T-helper 2 cell treated with Interferon-gamma antibody and Interleukin-4, amounts not matched to agents 5 μg/mL and 100 μg/mL, for 36 hours (primary cell): ENCODE results near the gene IFNLR1.

Experiments used
- DNase-seq: peaks from one replicate; pipeline ENCODE4 v3.0.0; 2021; ENCODE audit warnings: low spot score
- H3K27ac Mint-ChIP-seq: one replicate; pipeline ENCODE4 v1.8.0; 2021; ENCODE audit warnings: mild to moderate bottlenecking, mixed read lengths
- H3K27me3 Mint-ChIP-seq: one replicate; pipeline ENCODE4 v1.8.0; 2021; ENCODE audit warnings: low read depth, mixed read lengths
- H3K36me3 Mint-ChIP-seq: one replicate; pipeline ENCODE4 v1.8.0; 2021; ENCODE audit warnings: low read depth, mixed read lengths
- H3K4me1 Mint-ChIP-seq: one replicate; pipeline ENCODE4 v1.8.0; 2021; ENCODE audit warnings: low read depth, mixed read lengths
- H3K4me3 Mint-ChIP-seq: one replicate; pipeline ENCODE4 v1.8.0; 2022; ENCODE audit warnings: mild to moderate bottlenecking, moderate library complexity, mixed read lengths
- H3K9me3 Mint-ChIP-seq: one replicate; pipeline ENCODE4 v1.8.0; 2021; ENCODE audit warnings: mixed read lengths

IFNLR1 gene

DNA sequence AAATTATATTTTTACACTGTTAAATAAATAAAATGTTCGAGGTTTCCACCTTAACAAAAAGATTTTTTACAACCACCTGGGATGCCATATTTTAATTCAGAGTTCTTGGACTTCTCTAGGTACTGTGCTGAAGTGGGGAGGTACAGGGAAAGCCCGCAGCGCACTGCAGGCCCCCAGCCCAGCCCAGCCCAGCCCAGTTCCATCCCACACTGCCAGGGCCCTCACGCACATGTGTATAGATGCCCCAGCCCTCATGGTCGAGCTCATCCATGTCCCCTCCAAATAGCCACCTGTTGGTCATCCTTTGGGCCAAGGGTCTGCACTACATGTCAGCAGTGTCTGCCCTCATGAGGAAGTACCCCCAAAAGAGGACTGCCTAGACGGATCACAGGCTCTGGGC, 63.5 kb downstream of the IFNLR1 start:
- Mint-ChIP-seq H3K9me3 (no peaks in the 10 kb centered on the region), H3K36me3 (no peaks in the 10 kb centered on the region), H3K4me3 (no peak overlapping the region), H3K27ac (no peak overlapping the region), H3K4me1 (no peaks in the 10 kb centered on the region), H3K27me3 (no peaks in the 10 kb centered on the region)
- no peak for DNase-seq

- Mint-ChIP-seq H3K27ac (no peak overlapping the region), H3K9me3 (no peaks in the 10 kb centered on the region), H3K4me3 (no peak overlapping the region), H3K27me3 (peaks cover under 1% of the 10 kb centered on the region), H3K4me1 (no peaks in the 10 kb centered on the region), H3K36me3 (no peaks in the 10 kb centered on the region)
- DNase-seq = no peak
Measured at GRCh38 chr1:24122776-24123175, 64.3 kb downstream of the IFNLR1 start.

GRCh38 chr1:24121406-24121805, 65.7 kb downstream of the IFNLR1 start:
- peaks cover 3% of the 10 kb centered on the region for H3K27me3 Mint-ChIP-seq
- no peaks in the 10 kb centered on the region for H3K4me1 Mint-ChIP-seq
- H3K9me3 Mint-ChIP-seq = no peaks in the 10 kb centered on the region
- no peak overlapping the region for H3K4me3 Mint-ChIP-seq
- H3K27ac Mint-ChIP-seq = no peak overlapping the region
- DNase-seq = no peak
- H3K36me3 Mint-ChIP-seq = no peaks in the 10 kb centered on the region

- DNase-seq = no peak
- no peaks in the 10 kb centered on the region for H3K4me1 Mint-ChIP-seq
- H3K27ac Mint-ChIP-seq = no peak overlapping the region
- H3K36me3 Mint-ChIP-seq = no peaks in the 10 kb centered on the region
- peaks cover 3% of the 10 kb centered on the region for H3K27me3 Mint-ChIP-seq
- no peak overlapping the region for H3K4me3 Mint-ChIP-seq
- H3K9me3 Mint-ChIP-seq = no peaks in the 10 kb centered on the region
Measured at GRCh38 chr1:24120965-24121364, 66.1 kb downstream of the IFNLR1 start.

- Mint-ChIP-seq H3K4me1 (no peaks in the 10 kb centered on the region), H3K9me3 (no peaks in the 10 kb centered on the region), H3K27ac (no peak overlapping the region), H3K4me3 (no peak overlapping the region), H3K27me3 (peaks cover 7% of the 10 kb centered on the region), H3K36me3 (no peaks in the 10 kb centered on the region)
- DNase-seq = no peak
Measured at GRCh38 chr1:24119859-24120756, 67.0 kb downstream of the IFNLR1 start.

DNA sequence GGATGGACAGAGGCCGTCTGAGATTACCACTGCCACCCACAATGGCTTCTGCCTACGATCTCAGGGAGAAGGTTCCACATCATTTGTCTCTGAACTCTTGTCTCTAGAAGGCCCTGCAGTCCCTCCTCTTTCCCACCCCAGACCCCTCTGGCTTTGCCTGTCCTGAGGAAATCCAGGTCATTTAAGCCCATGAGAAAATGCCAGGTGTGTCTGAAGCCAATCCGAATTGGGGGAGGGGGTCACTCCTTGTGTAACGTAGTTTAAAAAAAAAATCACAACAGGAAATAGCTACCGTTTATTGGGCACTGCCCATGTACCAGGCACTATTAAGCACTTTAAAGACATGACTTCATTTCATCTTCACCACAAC, 67.6 kb downstream of the IFNLR1 start:
- Mint-ChIP-seq H3K27me3 (peaks cover 7% of the 10 kb centered on the region), H3K9me3 (no peaks in the 10 kb centered on the region), H3K4me1 (no peaks in the 10 kb centered on the region), H3K27ac (no peak overlapping the region), H3K36me3 (no peaks in the 10 kb centered on the region), H3K4me3 (no peak overlapping the region)
- DNase-seq = no peak

- Mint-ChIP-seq H3K9me3 (no peaks in the 10 kb centered on the region), H3K4me3 (no peak overlapping the region), H3K27me3 (peaks cover 10% of the 10 kb centered on the region), H3K4me1 (no peaks in the 10 kb centered on the region), H3K27ac (no peak overlapping the region), H3K36me3 (no peaks in the 10 kb centered on the region)
- no peak for DNase-seq
Measured at GRCh38 chr1:24118410-24119242, 68.5 kb downstream of the IFNLR1 start.

- DNase-seq = no peak
- Mint-ChIP-seq H3K27me3 (peaks cover 12% of the 10 kb centered on the region), H3K36me3 (no peaks in the 10 kb centered on the region), H3K4me1 (no peaks in the 10 kb centered on the region), H3K9me3 (no peaks in the 10 kb centered on the region), H3K4me3 (no peak overlapping the region), H3K27ac (no peak overlapping the region)
Measured at GRCh38 chr1:24117722-24118409, 69.2 kb downstream of the IFNLR1 start.

DNA sequence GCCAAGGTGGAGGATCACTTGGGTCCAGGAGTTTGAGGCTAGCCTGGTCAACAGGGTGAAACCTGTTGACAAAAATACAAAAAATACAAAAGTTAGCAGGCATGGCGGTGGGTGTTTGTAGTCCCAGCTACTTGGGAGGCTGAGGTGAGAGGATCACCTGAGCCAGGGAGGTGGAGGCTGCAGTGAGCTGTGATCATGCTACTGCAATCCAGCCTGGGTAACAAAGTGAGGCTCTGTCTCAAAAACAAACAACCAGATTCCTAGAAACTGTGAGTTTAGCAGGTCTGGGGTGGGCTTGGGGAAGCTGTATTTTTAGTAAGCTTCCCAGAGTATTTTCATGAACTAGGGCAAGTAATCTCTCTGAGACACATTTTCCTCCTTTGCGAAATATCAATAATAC, 70.0 kb downstream of the IFNLR1 start:
- H3K27ac Mint-ChIP-seq = no peak overlapping the region
- no peaks in the 10 kb centered on the region for H3K36me3 Mint-ChIP-seq
- H3K27me3 Mint-ChIP-seq = peaks cover 12% of the 10 kb centered on the region
- no peak for DNase-seq
- H3K9me3 Mint-ChIP-seq = no peaks in the 10 kb centered on the region
- H3K4me1 Mint-ChIP-seq = peaks cover 5% of the 10 kb centered on the region
- H3K4me3 Mint-ChIP-seq = no peak overlapping the region

DNA sequence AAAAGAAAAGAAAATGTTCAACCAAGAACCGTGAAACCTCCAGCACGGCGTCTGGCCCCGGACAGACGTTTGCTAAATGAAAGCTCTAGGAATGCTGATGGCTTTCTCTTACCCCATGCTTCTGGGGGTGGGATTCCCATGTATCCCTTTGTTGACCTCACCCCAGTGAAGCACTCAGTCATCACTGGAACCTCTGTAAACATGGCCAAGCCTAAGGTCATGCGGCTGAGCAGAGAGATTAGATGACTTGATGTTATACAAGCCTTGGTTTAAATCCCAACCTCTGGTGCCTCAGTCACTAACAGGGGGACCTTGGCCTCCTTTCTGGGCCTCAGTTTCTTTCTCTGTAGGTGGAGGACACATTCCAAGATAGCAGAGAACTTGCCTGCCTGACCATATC, 72.3 kb downstream of the IFNLR1 start:
- Mint-ChIP-seq H3K4me3 (no peak overlapping the region), H3K27me3 (peaks cover 18% of the 10 kb centered on the region), H3K9me3 (no peaks in the 10 kb centered on the region), H3K27ac (no peak overlapping the region), H3K36me3 (no peaks in the 10 kb centered on the region), H3K4me1 (peaks cover 7% of the 10 kb centered on the region)
- no peak for DNase-seq

DNA sequence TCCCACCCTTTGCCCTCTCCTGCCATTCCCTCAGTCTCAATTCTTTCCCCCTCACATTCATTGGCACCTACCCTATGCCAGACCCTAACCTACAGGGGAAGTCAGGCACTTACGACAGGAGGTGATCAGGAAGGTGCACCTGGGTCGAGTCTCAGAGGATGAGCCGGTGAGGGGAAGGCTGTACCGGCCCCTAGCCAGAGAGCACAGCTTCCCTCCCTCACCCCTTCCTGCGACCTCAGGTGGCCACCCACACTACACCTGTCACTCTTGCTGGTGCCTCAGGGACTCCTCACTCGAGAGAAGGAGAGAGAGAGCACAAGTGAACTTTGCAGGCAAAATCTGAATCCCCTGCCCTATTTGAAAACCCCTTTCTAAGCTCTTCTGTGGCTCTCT, 73.5 kb downstream of the IFNLR1 start:
- Mint-ChIP-seq H3K4me1 (peaks cover 7% of the 10 kb centered on the region), H3K4me3 (no peak overlapping the region), H3K9me3 (no peaks in the 10 kb centered on the region), H3K27ac (no peak overlapping the region), H3K27me3 (peaks cover 18% of the 10 kb centered on the region), H3K36me3 (no peaks in the 10 kb centered on the region)
- no peak for DNase-seq

DNA sequence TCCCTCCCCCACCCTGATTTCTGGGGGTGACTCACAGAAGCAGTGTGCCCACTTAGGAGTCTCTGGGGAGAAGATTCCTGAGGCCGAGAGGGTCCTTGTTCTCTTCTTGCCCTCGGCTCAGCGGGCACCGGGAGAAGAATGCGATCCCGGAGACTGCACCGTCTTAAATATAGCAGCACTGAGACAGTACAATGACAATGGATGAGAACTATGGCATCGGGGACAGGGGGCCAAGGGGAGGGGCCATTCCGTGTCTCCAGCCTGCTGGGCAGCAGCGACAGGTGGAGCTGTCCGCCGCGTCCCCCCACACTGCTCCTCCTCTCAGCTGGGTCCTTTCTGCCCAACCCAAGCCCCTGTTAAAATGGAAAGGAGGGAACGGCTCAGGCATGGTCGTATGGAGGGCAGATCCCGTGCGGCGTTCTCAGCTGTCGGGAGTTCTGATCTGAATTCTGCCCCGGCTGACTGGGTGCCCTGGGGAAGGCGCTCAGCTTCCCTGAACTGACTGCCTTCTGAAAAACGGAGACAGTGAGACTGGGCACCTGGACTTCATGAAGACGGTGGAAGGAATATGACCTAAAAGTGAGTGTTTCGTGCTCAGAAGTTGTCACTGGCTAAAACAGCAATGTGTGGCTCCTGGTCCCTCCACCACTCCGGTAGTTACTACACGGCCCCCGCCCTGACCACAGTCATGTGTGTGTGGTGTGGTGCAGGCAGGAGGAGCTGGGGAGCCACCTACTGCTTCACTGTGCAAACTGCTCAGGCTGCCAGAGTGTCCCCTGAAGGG, 74.9 kb downstream of the IFNLR1 start, which contains the start of gene MYOM3:
Gene MYOM3 (minus strand): TSS at position 140 of the 784 bp plus-strand sequence. CDS start 3,499 bp downstream, outside the sequence.
- peak; percentile 65 for DNase-seq
- Mint-ChIP-seq H3K36me3 (no peaks in the 10 kb centered on the region), H3K4me3 (no peak within 1 kb of the TSS), H3K27me3 (peaks cover 15% of the 10 kb centered on the region), H3K9me3 (no peaks in the 10 kb centered on the region), H3K27ac (no peak within 1 kb of the TSS), H3K4me1 (peaks cover 7% of the 10 kb centered on the region)

GRCh38 chr1:24111262-24111995, 75.7 kb downstream of the IFNLR1 start:
- Mint-ChIP-seq H3K4me1 (peaks cover 7% of the 10 kb centered on the region), H3K27me3 (peaks cover 15% of the 10 kb centered on the region), H3K27ac (no peak overlapping the region), H3K9me3 (no peaks in the 10 kb centered on the region), H3K36me3 (no peaks in the 10 kb centered on the region), H3K4me3 (no peak overlapping the region)
- DNase-seq = no peak
